Iris pigment epithelial cell (primary cell): ENCODE data around the gene CASP14.
"Not testable (repeated sequence)": the region's sequence is repeated elsewhere in the genome, so short reads cannot be mapped to it uniquely, and the experiment has no call there.

Source experiments
- DNase-seq: peaks from one replicate; pipeline ENCODE4 v3.0.0-alpha.2; 2011; ENCODE audit warnings: low read depth

Gene CASP14

GRCh38 chr19:15048885-15049541 is at the start of gene CASP14:
Gene CASP14, plus strand, starts transcription at chr19:15049480. Its CDS starts 2,772 bp downstream, at chr19:15052252.
- no peak for DNase-seq

GRCh38 chr19:15008308-15008707 is 41.0 kb upstream of the CASP14 start:
- DNase-seq: no peak

GRCh38 chr19:15010501-15011300 is 38.6 kb upstream of the CASP14 start:
- DNase-seq: peak; percentile 2

- no peak for DNase-seq
These were observed 34.7 kb upstream of the CASP14 start for GRCh38 chr19:15014579-15014978.

GRCh38 chr19:15015946-15016542 is 33.2 kb upstream of the CASP14 start:
- DNase-seq: peak; percentile 5

GRCh38 chr19:15018836-15019235 is 30.4 kb upstream of the CASP14 start:
- DNase-seq: not testable (repeated sequence)

- no peak for DNase-seq
These were observed 27.8 kb upstream of the CASP14 start for GRCh38 chr19:15021286-15022007.

- DNase-seq: no peak
These were observed 26.5 kb upstream of the CASP14 start for GRCh38 chr19:15022752-15023151.

GRCh38 chr19:15025217-15025616 is 24.1 kb upstream of the CASP14 start:
- DNase-seq: no peak

- DNase-seq: no peak
These were observed 20.8 kb upstream of the CASP14 start for GRCh38 chr19:15028490-15028889.

GRCh38 chr19:15031675-15032074 is 17.6 kb upstream of the CASP14 start:
- no peak for DNase-seq

GRCh38 chr19:15035795-15036311 is 13.4 kb upstream of the CASP14 start:
- no peak for DNase-seq

- no peak for DNase-seq
These were observed 11.7 kb upstream of the CASP14 start for GRCh38 chr19:15037586-15037985.

GRCh38 chr19:15038294-15038693 is 11.0 kb upstream of the CASP14 start:
- no peak for DNase-seq

GRCh38 chr19:15042003-15042402 is 7.3 kb upstream of the CASP14 start:
- no peak for DNase-seq

- no peak for DNase-seq
These were observed 6.5 kb upstream of the CASP14 start for GRCh38 chr19:15042826-15043225.

GRCh38 chr19:15045506-15045905 is 3.8 kb upstream of the CASP14 start:
- DNase-seq: no peak

GRCh38 chr19:15047680-15048079 is 1.6 kb upstream of the CASP14 start:
- DNase-seq: no peak

GRCh38 chr19:15048128-15048527 is 1.2 kb upstream of the CASP14 start:
- no peak for DNase-seq

- no peak for DNase-seq
These were observed 1.4 kb downstream of the CASP14 start for GRCh38 chr19:15050639-15051038.

- no peak for DNase-seq
These were observed 12.8 kb downstream of the CASP14 start for GRCh38 chr19:15062036-15062435.

- not testable (repeated sequence) for DNase-seq
These were observed 21.1 kb downstream of the CASP14 start for GRCh38 chr19:15070386-15070785.
